HEK293T (cell line): Measurements from ENCODE around the gene MACROD2.

Experiments
- CTCF ChIA-PET: fragments of 350-600 bp; formaldehyde crosslinking; extraction: SDS; loops from one replicate; lab custom pipeline; 2021; ENCODE audit warnings: antibody characterized with exemption, inconsistent platforms; lab: Yijun Ruan, JAX
- POLR2A ChIA-PET: fragments of 350-600 bp; formaldehyde crosslinking; extraction: SDS; loops from one replicate; lab custom pipeline; 2020; ENCODE audit warnings: antibody characterized with exemption, inconsistent platforms; lab: Yijun Ruan, JAX
- DNase-seq: peaks from one replicate; pipeline ENCODE4 v3.0.0; 2012; ENCODE audit warnings: mixed read lengths; ENCODE audit errors: extremely low spot score
- ARNT ChIP-seq: fragments of 450-650 bp; IDR thresholded peaks from 2 replicates; pipeline ENCODE4 v1.6.1; 2017; ENCODE audit warnings: mild to moderate bottlenecking
- BHLHE40 ChIP-seq: fragments of 450-650 bp; IDR thresholded peaks from 2 replicates; pipeline ENCODE4 v1.6.1; 2016; ENCODE audit warnings: mild to moderate bottlenecking, moderate library complexity, borderline replicate concordance
- CTBP1 ChIP-seq: fragments of 450-650 bp; IDR thresholded peaks from 2 replicates; pipeline ENCODE4 v1.6.1; 2016; ENCODE audit warnings: borderline replicate concordance
- ELF4 ChIP-seq: fragments of 450-650 bp; IDR thresholded peaks from 2 replicates; pipeline ENCODE4 v1.6.1; 2017; ENCODE audit warnings: antibody characterized with exemption
- FOXA1 ChIP-seq: fragments of 450-650 bp; IDR thresholded peaks from 2 replicates; pipeline ENCODE4 v1.6.1; 2016; ENCODE audit warnings: mild to moderate bottlenecking
- FOXK2 ChIP-seq: fragments of 450-650 bp; IDR thresholded peaks from 2 replicates; pipeline ENCODE4 v1.6.1; 2016; ENCODE audit warnings: mild to moderate bottlenecking
- FOXM1 ChIP-seq: fragments of 450-650 bp; IDR thresholded peaks from 2 replicates; pipeline ENCODE4 v1.6.1; 2017; ENCODE audit warnings: mild to moderate bottlenecking, borderline replicate concordance
- HDGF ChIP-seq: fragments of 450-650 bp; IDR thresholded peaks from 2 replicates; pipeline ENCODE4 v1.6.1; 2017; ENCODE audit warnings: antibody characterized with exemption, borderline replicate concordance
- L3MBTL2 ChIP-seq: fragments of 450-650 bp; conservative IDR thresholded peaks from 2 replicates; pipeline ENCODE4 v1.6.1; 2016; ENCODE audit warnings: mild to moderate bottlenecking
- LEF1 ChIP-seq: fragments of 450-650 bp; IDR thresholded peaks from 2 replicates; pipeline ENCODE4 v1.6.1; 2017; ENCODE audit warnings: mild to moderate bottlenecking, borderline replicate concordance
- NFRKB ChIP-seq: fragments of 450-650 bp; IDR thresholded peaks from 2 replicates; pipeline ENCODE4 v1.6.1; 2016; ENCODE audit warnings: mild to moderate bottlenecking, moderate library complexity
- SP1 ChIP-seq: fragments of 450-650 bp; IDR thresholded peaks from 2 replicates; pipeline ENCODE4 v1.6.1; 2017
- SUZ12 ChIP-seq: fragments of 450-650 bp; IDR thresholded peaks from 2 replicates; pipeline ENCODE4 v1.6.1; 2016; ENCODE audit warnings: mild to moderate bottlenecking
- TARDBP ChIP-seq: fragments of 450-650 bp; IDR thresholded peaks from 2 replicates; pipeline ENCODE4 v1.6.1; 2016
- ZNF384 ChIP-seq: fragments of 450-650 bp; IDR thresholded peaks from 2 replicates; pipeline ENCODE4 v1.6.1; 2016
- TF ChIP-seq, protein P1 (sequence below): fragments of 450-650 bp; IDR thresholded peaks from 2 replicates; pipeline ENCODE4 v1.6.1; 2016

MACROD2 gene

DNA sequence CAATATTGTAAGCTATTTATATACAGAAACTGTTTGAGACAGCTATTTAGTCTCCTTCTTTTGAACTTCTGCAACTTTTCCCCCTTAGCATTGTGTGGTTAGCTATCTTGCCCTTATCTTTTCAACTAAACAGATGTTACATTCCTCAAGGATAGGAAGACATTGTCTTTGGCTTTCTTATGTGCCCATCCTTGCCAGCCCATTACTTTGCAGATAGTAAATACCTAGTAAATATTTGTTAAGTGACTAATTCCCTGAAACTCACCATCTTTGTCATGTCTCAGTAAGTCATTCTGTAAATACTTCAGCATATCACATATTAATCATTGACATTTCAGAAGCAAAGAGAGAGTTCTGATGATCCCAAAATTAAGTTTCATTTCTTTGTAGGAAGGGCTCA is 411.2 kb downstream of the MACROD2 start:
- CTCF ChIA-PET, result no interaction called here
- POLR2A ChIA-PET, result no interaction called here
- TF ChIP-seq CTBP1 (no peak), FOXM1 (no peak), NFRKB (no peak), SP1 (no peak), ARNT (no peak), FOXA1 (no peak), L3MBTL2 (no peak), BHLHE40 (no peak), TARDBP (no peak), ZNF384 (no peak)
- TF ChIP-seq, protein P1, sequence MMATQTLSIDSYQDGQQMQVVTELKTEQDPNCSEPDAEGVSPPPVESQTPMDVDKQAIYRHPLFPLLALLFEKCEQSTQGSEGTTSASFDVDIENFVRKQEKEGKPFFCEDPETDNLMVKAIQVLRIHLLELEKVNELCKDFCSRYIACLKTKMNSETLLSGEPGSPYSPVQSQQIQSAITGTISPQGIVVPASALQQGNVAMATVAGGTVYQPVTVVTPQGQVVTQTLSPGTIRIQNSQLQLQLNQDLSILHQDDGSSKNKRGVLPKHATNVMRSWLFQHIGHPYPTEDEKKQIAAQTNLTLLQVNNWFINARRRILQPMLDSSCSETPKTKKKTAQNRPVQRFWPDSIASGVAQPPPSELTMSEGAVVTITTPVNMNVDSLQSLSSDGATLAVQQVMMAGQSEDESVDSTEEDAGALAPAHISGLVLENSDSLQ, result no peak
- no peak for DNase-seq

DNA sequence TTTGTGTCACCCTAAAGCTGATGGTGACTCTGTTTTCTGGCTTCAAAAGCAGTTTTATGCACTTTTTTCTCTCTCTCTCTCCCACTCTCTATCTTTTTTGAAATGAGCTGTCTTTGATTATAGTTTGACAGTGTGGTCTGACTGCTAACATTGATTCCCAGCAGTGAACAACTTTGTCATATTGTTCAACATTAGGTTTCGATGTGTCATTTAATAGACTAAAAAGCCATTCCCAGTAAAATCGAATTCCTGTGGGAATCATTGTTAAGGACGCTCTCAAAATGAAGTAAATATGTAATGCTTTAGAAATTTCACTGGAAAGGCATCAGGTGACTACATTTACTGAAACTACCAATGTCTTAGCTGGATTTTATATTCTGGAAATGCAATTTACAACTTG is 412.0 kb downstream of the MACROD2 start:
- POLR2A ChIA-PET, result no interaction called here
- CTCF ChIA-PET, result no interaction called here
- TF ChIP-seq CTBP1, result no peak
- no peak for TF ChIP-seq SUZ12
- TF ChIP-seq LEF1, result no peak
- no peak for TF ChIP-seq L3MBTL2
- no peak for TF ChIP-seq HDGF
- TF ChIP-seq FOXK2, result no peak
- no peak for TF ChIP-seq ARNT
- TF ChIP-seq ELF4, result no peak
- DNase-seq, result no peak

DNA sequence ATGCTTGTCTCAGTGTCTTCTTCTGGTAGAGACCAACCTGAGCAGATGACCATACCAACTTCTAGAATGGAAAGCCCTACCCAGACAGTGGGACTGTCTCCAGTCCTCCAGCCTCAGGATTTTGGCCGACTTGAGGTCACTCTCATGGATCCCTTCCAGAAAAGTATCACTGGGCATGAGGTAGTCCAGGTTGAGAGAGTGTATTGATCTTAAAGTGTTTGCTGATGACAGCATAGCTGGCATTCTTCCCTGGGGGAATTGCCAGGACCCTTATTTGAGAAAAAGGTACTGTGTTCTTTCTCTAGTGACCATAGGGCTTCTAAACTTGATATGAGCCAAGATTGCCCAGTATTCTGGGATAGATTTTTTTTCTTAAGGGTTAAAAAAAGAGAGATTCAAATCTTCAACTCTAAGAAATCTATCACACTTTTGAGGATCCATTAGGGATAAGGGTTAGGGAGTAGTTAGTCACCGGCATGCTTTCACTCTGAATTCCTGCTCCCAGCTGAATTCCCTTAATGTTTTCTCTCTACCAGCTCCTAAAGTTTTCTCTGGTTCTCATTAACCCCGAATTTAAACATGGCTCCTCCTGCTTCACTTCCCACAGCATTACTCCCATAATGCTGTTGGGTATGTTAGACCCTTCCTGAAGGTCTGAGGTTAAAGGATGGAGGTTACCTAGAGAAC is 415.7 kb downstream of the MACROD2 start:
- TF ChIP-seq TARDBP, result no peak
- TF ChIP-seq SP1, result no peak
- TF ChIP-seq FOXA1, result no peak
- TF ChIP-seq ZNF384, result no peak
- TF ChIP-seq CTBP1, result no peak
- no peak for TF ChIP-seq SUZ12
- no peak for TF ChIP-seq HDGF
- TF ChIP-seq L3MBTL2, result no peak
- no peak for TF ChIP-seq ARNT
- TF ChIP-seq, protein P1, result no peak
- no peak for TF ChIP-seq NFRKB
- no peak for TF ChIP-seq LEF1
- no peak for TF ChIP-seq ELF4
- TF ChIP-seq FOXM1, result no peak
- no peak for TF ChIP-seq BHLHE40
- CTCF ChIA-PET, result no interaction called here
- DNase-seq, result no peak
- POLR2A ChIA-PET, result no interaction called here

DNA sequence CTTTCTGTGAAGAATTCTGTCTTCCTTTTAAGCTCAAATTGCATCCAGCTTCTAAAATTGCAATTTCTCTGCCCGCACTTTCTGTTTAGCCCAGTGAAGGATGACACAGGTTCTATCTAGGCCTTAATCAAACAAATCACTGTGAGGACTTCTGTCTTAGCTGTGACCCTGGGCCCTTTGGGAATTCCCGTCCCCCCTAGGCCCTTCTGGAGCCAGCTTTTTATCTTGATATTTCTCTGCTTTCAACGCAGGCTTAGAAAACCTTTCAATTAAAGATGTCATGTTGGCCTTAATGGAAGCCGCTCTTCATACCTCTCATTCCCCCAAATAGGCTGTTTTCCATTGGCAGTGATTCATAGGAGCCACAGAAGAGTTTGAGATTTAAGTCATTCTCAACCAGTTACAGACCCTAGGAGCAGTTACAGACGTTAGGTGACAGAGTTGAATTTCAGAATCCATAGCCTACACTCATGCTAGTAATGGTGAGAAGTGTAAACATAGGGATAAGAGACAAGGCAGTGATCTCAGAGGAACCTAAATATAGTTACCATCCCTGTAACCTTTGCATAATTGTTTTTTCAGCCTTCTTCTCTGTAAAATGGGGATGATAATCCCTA is 416.9 kb downstream of the MACROD2 start:
- ChIA-PET CTCF (no interaction called here), POLR2A (no interaction called here)
- no peak for TF ChIP-seq ZNF384
- TF ChIP-seq, protein P1, result no peak
- no peak for TF ChIP-seq FOXM1
- TF ChIP-seq NFRKB, result no peak
- TF ChIP-seq LEF1, result no peak
- TF ChIP-seq SP1, result no peak
- no peak for TF ChIP-seq ELF4
- TF ChIP-seq ARNT, result no peak
- TF ChIP-seq L3MBTL2, result no peak
- TF ChIP-seq TARDBP, result no peak
- TF ChIP-seq CTBP1, result no peak
- no peak for TF ChIP-seq BHLHE40
- TF ChIP-seq SUZ12, result no peak
- no peak for TF ChIP-seq HDGF
- no peak for TF ChIP-seq FOXK2
- no peak for TF ChIP-seq FOXA1
- no peak for DNase-seq

DNA sequence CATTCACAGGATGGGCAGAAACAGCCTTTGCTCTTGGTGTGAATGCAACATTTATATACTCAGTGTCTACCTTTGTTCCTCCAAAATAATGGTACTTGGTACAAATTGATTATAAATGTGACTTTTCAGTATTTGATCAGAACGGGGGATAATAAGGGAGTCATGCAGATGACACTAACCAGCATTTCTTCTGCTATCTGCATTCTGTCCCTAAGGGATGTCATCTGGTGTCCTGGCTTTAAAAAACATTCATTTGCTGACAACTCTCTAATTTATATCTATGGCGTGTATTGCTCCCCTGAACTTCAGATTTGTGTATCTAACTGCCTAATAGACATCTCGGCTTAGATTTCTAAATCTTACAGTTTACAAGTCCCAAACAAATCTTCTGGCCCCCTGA is 418.5 kb downstream of the MACROD2 start:
- DNase-seq, result no peak
- CTCF ChIA-PET, result no interaction called here
- TF ChIP-seq NFRKB (no peak), LEF1 (no peak), ARNT (no peak), HDGF (no peak), FOXM1 (no peak), TARDBP (no peak), BHLHE40 (no peak)
- TF ChIP-seq, protein P1, result no peak
- POLR2A ChIA-PET, result no interaction called here

DNA sequence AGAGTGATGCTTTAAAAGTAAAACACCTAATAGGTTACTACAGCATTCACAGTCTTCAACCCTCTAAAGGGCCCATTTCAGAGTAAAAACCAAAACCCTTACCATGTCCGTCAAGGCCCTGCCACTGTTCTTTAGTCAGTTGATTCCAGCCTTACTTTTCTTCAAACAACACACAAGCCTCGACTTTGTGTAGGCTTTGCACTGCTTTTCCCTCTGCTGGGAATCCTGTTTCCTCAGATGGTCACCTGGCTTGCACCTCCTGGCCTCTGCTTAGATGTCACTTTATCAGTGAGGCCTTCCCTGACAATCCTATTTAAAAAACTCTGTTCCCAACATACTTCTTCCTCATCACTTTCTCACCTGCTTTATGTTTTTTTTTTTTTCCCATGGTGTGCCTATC is 419.2 kb downstream of the MACROD2 start:
- TF ChIP-seq, protein P1, result no peak
- TF ChIP-seq NFRKB, result no peak
- no peak for TF ChIP-seq FOXA1
- TF ChIP-seq SP1, result no peak
- TF ChIP-seq LEF1, result no peak
- no peak for TF ChIP-seq TARDBP
- TF ChIP-seq FOXM1, result no peak
- TF ChIP-seq ARNT, result no peak
- no peak for TF ChIP-seq BHLHE40
- TF ChIP-seq CTBP1, result no peak
- no peak for TF ChIP-seq L3MBTL2
- no peak for TF ChIP-seq SUZ12
- no peak for TF ChIP-seq HDGF
- TF ChIP-seq FOXK2, result no peak
- TF ChIP-seq ZNF384, result no peak
- no peak for TF ChIP-seq ELF4
- ChIA-PET CTCF (no interaction called here), POLR2A (no interaction called here)
- DNase-seq, result no peak
